ENCODE measurements around the gene PABPN1L.

PABPN1L gene

GRCh38 chr16:88869673-88869980 is 3.2 kb upstream of the PABPN1L start:
- DNase-seq (ENCODE audit: extremely low spot score), result no peak
- TF ChIP-seq CTCF (IDR thresholded peaks at IDR 0.05; ENCODE audit: control extremely low read depth, extremely low read depth, low read depth, missing control alignments), result no peak
- POLR2A ChIA-PET, result no interaction called here
- CTCF ChIA-PET, result no interaction called here

- no peak for DNase-seq (ENCODE audit: extremely low spot score)
- TF ChIP-seq CTCF (IDR thresholded peaks at IDR 0.05; ENCODE audit: control extremely low read depth, extremely low read depth, low read depth, missing control alignments), result no peak
- CTCF ChIA-PET, result no interaction called here
- POLR2A ChIA-PET, result no interaction called here
Observed at GRCh38 chr16:88868974-88869672, 2.7 kb upstream of the PABPN1L start.

- ChIA-PET CTCF (no interaction called here), POLR2A (no interaction called here)
- no peak for TF ChIP-seq CTCF (IDR thresholded peaks at IDR 0.05; ENCODE audit: control extremely low read depth, extremely low read depth, low read depth, missing control alignments)
- DNase-seq (ENCODE audit: extremely low spot score), result no peak
Observed at GRCh38 chr16:88867581-88868246, 1.3 kb upstream of the PABPN1L start.

- no peak for DNase-seq (ENCODE audit: extremely low spot score)
- CTCF ChIA-PET, result interaction anchor here (1.4 to 1.6 kb wide), 2 partner anchors 11 to 12 kb away, joined by 3 to 4 read pairs; no protein-coding TSS in a partner anchor
- no peak for TF ChIP-seq CTCF (IDR thresholded peaks at IDR 0.05; ENCODE audit: control extremely low read depth, extremely low read depth, low read depth, missing control alignments)
- POLR2A ChIA-PET, result no interaction called here
Observed at GRCh38 chr16:88865742-88866141, 718 bp downstream of the PABPN1L start.

GRCh38 chr16:88865310-88865709 is 1.1 kb downstream of the PABPN1L start:
- CTCF ChIA-PET, result interaction anchor here (1.4 to 1.6 kb wide), 2 partner anchors 11 kb away, joined by 3 to 4 read pairs; no protein-coding TSS in a partner anchor
- no peak for DNase-seq (ENCODE audit: extremely low spot score)
- TF ChIP-seq CTCF (IDR thresholded peaks at IDR 0.05; ENCODE audit: control extremely low read depth, extremely low read depth, low read depth, missing control alignments), result no peak
- POLR2A ChIA-PET, result no interaction called here

- TF ChIP-seq CTCF (IDR thresholded peaks at IDR 0.05; ENCODE audit: control extremely low read depth, extremely low read depth, low read depth, missing control alignments), result no peak
- POLR2A ChIA-PET, result no interaction called here
- CTCF ChIA-PET, result interaction anchor here (1.4 kb wide), 1 partner anchor 12 kb away, joined by 3 read pairs; no protein-coding TSS in a partner anchor
- no peak for DNase-seq (ENCODE audit: extremely low spot score)
Observed at GRCh38 chr16:88864521-88864920, 1.9 kb downstream of the PABPN1L start.
